HepG2 (cell line): ENCODE data around the gene ACSL6. TPM values are rescaled to one million over a fixed set of nuclear protein-coding genes. Genes with fewer than 3 reads are reported as not detected.
A peak's percentile ranks its signal among the peaks of the same experiment; 100 is the strongest.

ENCODE experiments used
- CREB3 ChIP-seq: sonication (generic); formaldehyde crosslinking; IDR thresholded peaks from 2 replicates; pipeline ENCODE4 v1.5.0; 2020; ENCODE audit warnings: missing genetic modification reagents
- CTCF ChIP-seq: sonication (generic); formaldehyde crosslinking; IDR thresholded peaks from 2 replicates; pipeline ENCODE4 v1.5.0; 2020; ENCODE audit warnings: mild to moderate bottlenecking, missing genetic modification reagents, moderate library complexity
- E2F2 ChIP-seq: sonication (generic); formaldehyde crosslinking; IDR thresholded peaks from 2 replicates; pipeline ENCODE4 v1.4.0; 2020; ENCODE audit warnings: missing genetic modification reagents, borderline replicate concordance
- FOSL2 ChIP-seq: sonication (generic); formaldehyde crosslinking; IDR thresholded peaks from 2 replicates; pipeline ENCODE4 v1.4.0; 2020; ENCODE audit warnings: missing genetic modification reagents
- PHF21A ChIP-seq: sonication (generic); formaldehyde crosslinking; IDR thresholded peaks from 2 replicates; pipeline ENCODE4 v1.5.0; 2020; ENCODE audit warnings: mild to moderate bottlenecking, missing genetic modification reagents
- RXRB ChIP-seq: IDR thresholded peaks from 2 replicates; pipeline ENCODE4 v1.6.1; 2016; ENCODE audit warnings: borderline replicate concordance, missing genetic modification reagents, missing compliant biosample characterization
- SMAD3 ChIP-seq: sonication (generic); formaldehyde crosslinking; IDR thresholded peaks from 2 replicates; pipeline ENCODE4 v1.4.0; 2020; ENCODE audit warnings: missing genetic modification reagents
- SOX13 ChIP-seq, 3 experiments: fragments of 450-650 bp in 1 of 3; sonication (generic) in 1 of 3; formaldehyde crosslinking in 1 of 3; IDR thresholded peaks in 2 of 3; conservative IDR thresholded peaks in 1 of 3; 2 replicates each; pipeline versions ENCODE4 v1.5.0 to v1.6.1; 2016 to 2020; ENCODE audit warnings: antibody characterized with exemption in 1 of 3, mild to moderate bottlenecking in 1 of 3, missing compliant biosample characterization in 1 of 3, missing genetic modification reagents in 1 of 3, moderate library complexity in 1 of 3
- SRF ChIP-seq: IDR thresholded peaks from 2 replicates; pipeline ENCODE4 v1.6.1; 2011; ENCODE audit warnings: mild to moderate bottlenecking, low read depth, low read length, moderate library complexity
- THAP9 ChIP-seq: sonication (generic); formaldehyde crosslinking; IDR thresholded peaks from 2 replicates; pipeline ENCODE4; 2020; ENCODE audit warnings: missing genetic modification reagents, mild to moderate bottlenecking, borderline replicate concordance
- UBTF ChIP-seq: sonication (generic); formaldehyde crosslinking; IDR thresholded peaks from 2 replicates; pipeline ENCODE4 v1.4.0; 2020; ENCODE audit warnings: mild to moderate bottlenecking, missing genetic modification reagents
- XBP1 ChIP-seq: sonication (generic); formaldehyde crosslinking; IDR thresholded peaks from 2 replicates; pipeline ENCODE4 v1.5.0; 2020; ENCODE audit warnings: missing genetic modification reagents
- ZC3H13 ChIP-seq: sonication (generic); formaldehyde crosslinking; IDR thresholded peaks from 2 replicates; pipeline ENCODE4 v1.8.1; 2023; ENCODE audit warnings: mild to moderate bottlenecking, missing genetic modification reagents, moderate library complexity
- ZKSCAN1 ChIP-seq: fragments of 150-350 bp; IDR thresholded peaks from 2 replicates; pipeline ENCODE4 v1.6.1; 2014; ENCODE audit warnings: low read length
- ZNF160 ChIP-seq: sonication (generic); formaldehyde crosslinking; IDR thresholded peaks from 2 replicates; pipeline ENCODE4 v1.8.0; 2022; ENCODE audit warnings: mild to moderate bottlenecking, inconsistent platforms, missing genetic modification reagents
- ZNF83 ChIP-seq: sonication (generic); formaldehyde crosslinking; IDR thresholded peaks from 2 replicates; pipeline ENCODE4 v1.4.0; 2020; ENCODE audit warnings: missing genetic modification reagents, mild to moderate bottlenecking, borderline replicate concordance
- polyA plus RNA-seq, 8 experiments: library from polyadenylated mRNA; depleted of rRNA in 3 of 8; stranded (reverse) in 7 of 8; unstranded in 1 of 8; fragments of >200 nt; fragmentation: Illumina TruSeq in 4 of 8; extraction: Trizol in 4 of 8; gene quantifications; 2 replicates each; pipeline versions ENCODE4 v1.2.1 to v1.2.3, GENCODE V29; 2011 to 2016; ENCODE audit warnings: low read depth in 4 of 8, missing spikeins in 1 of 8, mixed read lengths in 1 of 8; ENCODE audit not compliant: insufficient read depth in 1 of 8
- total RNA-seq, 5 experiments: library from RNA; depleted of rRNA; stranded (reverse); fragments of >200 nt; fragmentation: Illumina TruSeq; extraction: Trizol; gene quantifications; 2 replicates each; pipeline ENCODE4 v1.2.3, GENCODE V29; 2016; ENCODE audit warnings: low read depth in 1 of 5

Gene ACSL6
- total and polyA plus RNA-seq, 2 of the 13 experiments (the other 11 are each of a cell fraction or from before 2014, with no cell fraction given), result 3.7 to 3.8 TPM

- TF ChIP-seq THAP9 (CRISPR knock-in tag) (no peak), SRF (no peak), SOX13 (IDR thresholded peaks at IDR 0.05) (no peak), SOX13 (CRISPR knock-in tag; conservative IDR thresholded peaks at IDR 0.05 in 1 of 2, IDR thresholded peaks at IDR 0.05 in 1 of 2) (peak in 1 of 2 experiments; percentile 17; a peak in 1 of 4 replicates), FOSL2 (CRISPR knock-in tag) (no peak), XBP1 (no peak), SMAD3 (0 out of 2 replicates have a peak, but pooled peaks have one; percentile 37), ZC3H13 (no peak), E2F2 (CRISPR knock-in tag) (no peak), CREB3 (CRISPR knock-in tag) (no peak), ZNF83 (no peak), ZNF160 (CRISPR knock-in tag) (no peak), CTCF (CRISPR knock-in tag) (peak; percentile 91), ZKSCAN1 (peak; percentile 75), RXRB (0 out of 2 replicates have a peak, but pooled peaks have one; percentile 18), PHF21A (CRISPR knock-in tag) (0 out of 2 replicates have a peak, but pooled peaks have one; percentile 3), UBTF (CRISPR knock-in tag) (no peak)
These were observed 3.9 kb downstream of the ACSL6 start (continued) for GRCh38 chr5:132007399-132008162.
